ENCODE data around the gene CEBPG.

The CEBPG gene

DNA sequence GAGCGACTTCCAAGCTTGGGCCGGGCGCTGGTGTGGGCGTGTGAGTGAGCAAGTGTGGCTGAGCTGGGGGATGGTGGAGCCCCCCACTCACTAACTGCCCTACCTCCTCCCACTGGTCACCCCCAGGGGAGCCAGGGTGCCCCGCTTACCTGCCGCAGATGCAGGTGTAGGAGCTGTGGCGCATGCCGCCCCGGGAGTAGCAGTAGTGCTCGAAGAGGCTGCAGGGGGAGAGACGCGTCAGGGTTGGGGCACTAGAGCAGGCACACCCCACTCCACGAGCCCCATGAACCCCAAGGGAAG lies 39.9 kb downstream of the CEBPG start:
- no peaks in the 10 kb centered on the region; the same call in 1 of the 2 replicates for H3K36me3 ChIP-seq (ENCODE audit: control insufficient read depth, insufficient read depth, low read length)
- no peaks in the 10 kb centered on the region for H3K27me3 ChIP-seq (replicated peaks; ENCODE audit: control insufficient read depth, insufficient read depth, low read length)
- no peak overlapping the region for H3K4me3 ChIP-seq (replicated peaks; ENCODE audit: low read depth, low read length)
- no peak for DNase-seq (ENCODE audit: extremely low read depth, insufficient read length)
- TF ChIP-seq, protein P1, sequence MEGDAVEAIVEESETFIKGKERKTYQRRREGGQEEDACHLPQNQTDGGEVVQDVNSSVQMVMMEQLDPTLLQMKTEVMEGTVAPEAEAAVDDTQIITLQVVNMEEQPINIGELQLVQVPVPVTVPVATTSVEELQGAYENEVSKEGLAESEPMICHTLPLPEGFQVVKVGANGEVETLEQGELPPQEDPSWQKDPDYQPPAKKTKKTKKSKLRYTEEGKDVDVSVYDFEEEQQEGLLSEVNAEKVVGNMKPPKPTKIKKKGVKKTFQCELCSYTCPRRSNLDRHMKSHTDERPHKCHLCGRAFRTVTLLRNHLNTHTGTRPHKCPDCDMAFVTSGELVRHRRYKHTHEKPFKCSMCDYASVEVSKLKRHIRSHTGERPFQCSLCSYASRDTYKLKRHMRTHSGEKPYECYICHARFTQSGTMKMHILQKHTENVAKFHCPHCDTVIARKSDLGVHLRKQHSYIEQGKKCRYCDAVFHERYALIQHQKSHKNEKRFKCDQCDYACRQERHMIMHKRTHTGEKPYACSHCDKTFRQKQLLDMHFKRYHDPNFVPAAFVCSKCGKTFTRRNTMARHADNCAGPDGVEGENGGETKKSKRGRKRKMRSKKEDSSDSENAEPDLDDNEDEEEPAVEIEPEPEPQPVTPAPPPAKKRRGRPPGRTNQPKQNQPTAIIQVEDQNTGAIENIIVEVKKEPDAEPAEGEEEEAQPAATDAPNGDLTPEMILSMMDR (IDR thresholded peaks at IDR 0.05; ENCODE audit: insufficient read depth, low read length, poor library complexity, severe bottlenecking) = no peak

DNA sequence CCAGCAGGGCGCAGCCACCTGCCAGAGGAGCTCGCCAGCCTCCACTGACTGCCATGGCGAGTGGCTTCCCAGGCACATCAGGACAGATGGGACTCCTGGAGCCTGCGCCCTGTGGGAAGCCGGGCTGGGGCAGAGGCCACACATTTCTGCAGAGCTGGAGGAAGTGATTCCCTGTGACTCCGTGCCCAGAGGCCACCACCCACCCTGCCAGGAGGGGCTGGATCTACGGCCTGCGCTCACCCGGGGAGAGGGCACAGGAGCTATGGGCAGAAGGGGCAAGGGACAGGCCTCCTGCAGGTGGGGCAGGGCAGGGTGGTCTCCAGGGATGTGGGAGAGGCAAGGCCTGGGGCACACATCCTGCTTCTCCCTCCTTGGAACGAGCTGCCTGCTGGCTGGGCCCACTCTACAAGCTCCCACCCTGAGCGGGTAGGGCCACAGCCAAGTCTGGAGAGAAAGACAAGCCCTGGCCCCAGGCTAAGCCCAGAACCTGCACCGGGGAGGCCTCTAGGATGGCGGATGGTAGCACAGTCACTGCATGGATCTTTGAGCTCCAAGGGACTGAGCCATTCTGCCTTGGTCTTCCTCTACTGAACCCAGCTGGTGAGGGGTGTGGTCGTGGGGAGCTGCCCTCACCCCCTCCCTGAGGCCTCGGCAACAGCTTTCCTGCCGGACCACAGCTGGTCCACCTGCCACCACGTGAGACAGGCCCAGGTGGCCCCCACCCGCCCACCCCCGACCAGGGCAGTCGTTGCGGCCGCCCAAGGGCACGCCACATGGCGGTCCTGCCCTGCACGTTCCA lies 40.6 kb downstream of the CEBPG start:
- Histone ChIP-seq H3K4me3 (replicated peaks; ENCODE audit: low read depth, low read length) (no peak overlapping the region), H3K27me3 (replicated peaks; ENCODE audit: control insufficient read depth, insufficient read depth, low read length) (no peaks in the 10 kb centered on the region), H3K36me3 (ENCODE audit: control insufficient read depth, insufficient read depth, low read length) (no peaks in the 10 kb centered on the region; the same call in 1 of the 2 replicates)
- TF ChIP-seq, protein P1 (IDR thresholded peaks at IDR 0.05; ENCODE audit: insufficient read depth, low read length, poor library complexity, severe bottlenecking) = no peak
- DNase-seq (ENCODE audit: extremely low read depth, insufficient read length) = no peak

DNA sequence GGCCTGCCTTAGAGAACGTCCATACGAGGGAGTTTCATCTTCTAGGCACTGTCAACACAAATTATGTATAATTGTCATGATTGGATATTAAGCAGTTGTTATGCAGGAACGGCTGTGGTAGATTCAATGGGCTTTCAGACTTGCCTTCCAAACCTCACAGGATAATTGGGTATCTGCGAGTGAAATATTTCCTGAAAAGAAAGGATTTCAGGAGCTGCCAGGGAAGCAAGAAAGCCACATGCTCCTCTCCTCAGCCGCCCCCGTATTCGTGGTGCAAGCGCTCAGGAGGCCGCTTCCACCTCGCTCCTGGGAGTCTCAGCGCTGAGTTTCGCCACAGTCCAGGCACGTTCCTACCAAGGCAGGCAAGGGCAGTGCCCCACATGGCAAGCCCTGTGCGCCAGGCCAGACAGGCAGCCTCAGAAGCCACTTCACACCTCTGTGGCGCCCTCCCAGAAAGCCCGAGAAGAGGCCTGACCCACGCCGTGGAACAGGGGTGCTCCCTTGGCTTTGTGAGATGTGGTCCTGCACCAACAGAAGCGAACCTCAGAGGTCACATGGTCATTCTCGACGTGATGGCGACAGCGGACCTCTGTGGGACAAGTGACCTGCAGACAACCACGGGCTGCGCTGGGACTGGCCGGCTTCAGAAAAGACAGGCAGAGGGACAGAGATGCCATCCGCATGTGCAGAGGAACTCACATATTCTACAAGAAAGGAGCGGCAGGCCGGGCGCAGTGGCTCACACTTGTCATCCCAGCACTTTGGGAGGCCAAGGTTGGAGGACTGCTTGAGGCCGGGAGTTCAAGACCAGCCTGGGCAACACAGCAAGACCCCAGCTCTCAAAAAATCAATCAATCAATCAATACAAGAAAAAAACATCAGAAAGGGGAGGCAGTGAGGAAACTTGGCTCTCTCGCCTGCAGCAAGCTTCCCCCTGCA lies 41.4 kb downstream of the CEBPG start:
- Histone ChIP-seq H3K4me3 (replicated peaks; ENCODE audit: low read depth, low read length) (no peak overlapping the region), H3K27me3 (replicated peaks; ENCODE audit: control insufficient read depth, insufficient read depth, low read length) (no peaks in the 10 kb centered on the region), H3K36me3 (ENCODE audit: control insufficient read depth, insufficient read depth, low read length) (no peaks in the 10 kb centered on the region; the same call in 1 of the 2 replicates)
- DNase-seq (ENCODE audit: extremely low read depth, insufficient read length) = no peak
- TF ChIP-seq, protein P1 (IDR thresholded peaks at IDR 0.05; ENCODE audit: insufficient read depth, low read length, poor library complexity, severe bottlenecking) = no peak

DNA sequence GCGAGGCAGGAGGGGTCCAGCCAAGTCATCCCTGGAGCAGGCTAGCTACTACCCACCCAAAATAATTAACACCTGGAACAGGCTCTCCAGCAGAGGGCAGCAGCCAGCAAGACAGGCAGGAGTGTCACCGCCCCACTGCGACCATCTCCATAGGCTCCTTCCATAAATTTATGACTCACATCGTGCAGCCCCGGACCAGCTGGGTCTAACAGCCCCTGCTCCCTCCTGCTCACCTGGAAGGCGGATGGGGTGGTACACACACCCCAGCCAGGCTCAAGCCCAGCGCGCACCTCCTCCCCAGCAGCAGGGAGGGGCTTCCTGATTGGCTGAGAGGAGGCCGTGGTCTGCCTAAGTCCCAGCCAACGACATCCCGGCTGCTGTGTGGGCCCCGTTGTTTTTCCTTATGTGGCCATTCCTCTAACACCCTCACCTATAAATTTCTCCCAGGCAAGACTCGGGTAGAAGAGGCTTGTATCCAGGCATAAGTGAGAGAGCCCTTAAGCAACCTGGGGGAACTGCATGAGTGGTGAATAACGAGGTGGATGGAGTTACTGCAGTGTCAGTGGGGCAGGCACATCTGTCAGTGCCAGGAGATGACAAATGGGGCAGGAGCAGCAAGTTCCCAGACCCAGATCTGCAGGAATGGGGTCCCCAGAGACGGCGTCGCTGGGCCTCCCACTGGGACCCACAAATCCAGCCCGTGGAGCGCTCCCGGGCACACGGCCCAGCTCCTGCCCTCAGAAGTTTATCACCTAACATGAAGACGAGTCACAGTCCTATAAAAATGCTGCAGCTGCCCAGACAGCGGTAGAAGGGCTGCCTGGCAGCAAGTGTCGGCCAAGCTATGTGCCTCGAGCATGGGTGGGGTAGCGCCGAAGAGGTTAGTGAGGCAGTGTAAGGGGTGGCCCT lies 43.1 kb downstream of the CEBPG start:
- H3K36me3 ChIP-seq (ENCODE audit: control insufficient read depth, insufficient read depth, low read length) = no peaks in the 10 kb centered on the region
- H3K4me3 ChIP-seq (replicated peaks; ENCODE audit: low read depth, low read length) = no peak overlapping the region
- no peaks in the 10 kb centered on the region for H3K27me3 ChIP-seq (replicated peaks; ENCODE audit: control insufficient read depth, insufficient read depth, low read length)
- DNase-seq (ENCODE audit: extremely low read depth, insufficient read length) = peak; percentile 34
- TF ChIP-seq, protein P1 (IDR thresholded peaks at IDR 0.05; ENCODE audit: insufficient read depth, low read length, poor library complexity, severe bottlenecking) = peak; percentile 83

DNA sequence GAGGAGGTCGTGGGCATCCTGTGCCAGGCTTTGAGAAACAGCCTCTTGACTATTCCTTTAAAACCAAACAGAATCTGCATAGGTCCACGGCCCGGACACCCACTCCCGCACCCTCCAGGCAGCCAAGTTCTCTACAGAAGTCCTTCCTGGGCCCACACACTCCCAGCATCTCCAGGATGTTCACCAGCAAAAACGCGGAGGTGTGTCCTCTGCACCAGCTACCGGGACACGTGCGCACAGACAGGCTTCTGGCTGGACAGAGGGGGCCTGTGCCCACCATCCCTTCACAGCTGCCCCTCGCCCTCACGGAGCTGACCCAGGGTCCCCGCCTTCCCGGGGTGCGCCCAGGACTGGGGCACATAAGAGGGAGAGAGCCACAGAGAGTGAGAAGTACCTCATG lies 44.2 kb downstream of the CEBPG start:
- TF ChIP-seq, protein P1 (IDR thresholded peaks at IDR 0.05; ENCODE audit: insufficient read depth, low read length, poor library complexity, severe bottlenecking) = no peak
- DNase-seq (ENCODE audit: extremely low read depth, insufficient read length) = no peak
- no peak overlapping the region for H3K4me3 ChIP-seq (replicated peaks; ENCODE audit: low read depth, low read length)
- H3K27me3 ChIP-seq (replicated peaks; ENCODE audit: control insufficient read depth, insufficient read depth, low read length) = no peaks in the 10 kb centered on the region
- no peaks in the 10 kb centered on the region for H3K36me3 ChIP-seq (ENCODE audit: control insufficient read depth, insufficient read depth, low read length)

Data from GM06990 (cell line).